ENCODE data around the gene TMEM88. TPM values are rescaled to one million over a fixed set of nuclear protein-coding genes. Genes with fewer than 3 reads are reported as not detected.

The TMEM88 gene
- total RNA-seq, 4 donors from 2014 or later = 6.5 to 41.6 (median 29.6) TPM

DNA sequence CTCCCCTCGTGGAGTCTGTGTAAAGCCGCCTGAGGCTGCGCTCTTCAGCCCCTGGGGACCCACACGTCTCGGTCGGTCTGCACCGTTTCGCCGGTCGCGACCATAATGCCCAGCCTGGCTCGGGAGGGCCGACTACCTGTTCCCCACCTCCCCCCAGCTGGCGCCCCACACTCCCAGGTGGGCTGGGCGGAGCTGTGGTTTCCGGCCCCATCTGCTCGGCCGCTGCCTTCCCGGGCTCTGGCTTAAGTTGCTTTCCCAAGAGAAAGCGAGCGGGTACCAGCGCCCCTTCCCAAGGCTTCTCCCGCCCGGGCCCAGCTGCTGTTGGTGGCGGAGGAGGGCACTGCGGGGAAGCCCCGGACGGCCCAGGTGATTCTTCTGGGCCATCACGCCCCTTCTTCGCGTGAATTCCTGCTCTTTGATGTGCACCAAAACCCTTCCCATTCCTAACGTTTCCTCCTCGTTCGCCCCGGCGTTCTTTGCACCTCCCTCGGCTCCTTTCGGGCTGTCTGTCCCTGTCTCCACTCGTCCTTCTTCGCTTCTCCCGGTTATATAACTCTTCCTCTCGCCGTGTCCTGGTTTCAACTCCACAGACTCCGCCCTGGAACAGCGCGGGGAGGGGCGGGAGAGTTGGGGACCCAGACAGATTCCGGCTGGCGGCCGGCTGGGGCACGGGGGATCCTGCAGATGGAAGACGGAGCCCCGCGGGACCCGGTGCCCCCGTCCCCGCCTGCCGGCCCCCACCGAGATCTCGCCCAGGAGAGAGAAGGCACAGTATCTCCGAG, 18.9 kb upstream of the TMEM88 start:
- Histone ChIP-seq H3K4me3 (peak overlapping the region; percentile 81 to 86), H3K36me3 (peaks cover 0 to 14% of the 10 kb centered on the region in 2 donors), H3K4me1 (peaks cover 6 to 63% (median 44%) of the 10 kb centered on the region in 3 donors), H3K27me3 (no peaks in the 10 kb centered on the region), H3K9me3 (no peaks in the 10 kb centered on the region), H3K27ac (peak overlapping the region; percentile 94 to 99 (median 96))
- ATAC-seq = no peak
- WGBS, 2 donors (ENCODE audit: low coverage in 1 of 2) = 0% methylated on average over 18 of the region's 61 CpGs; no CpG with 5 or more reads in 1 of the 2 donors
- TF ChIP-seq, protein P1, sequence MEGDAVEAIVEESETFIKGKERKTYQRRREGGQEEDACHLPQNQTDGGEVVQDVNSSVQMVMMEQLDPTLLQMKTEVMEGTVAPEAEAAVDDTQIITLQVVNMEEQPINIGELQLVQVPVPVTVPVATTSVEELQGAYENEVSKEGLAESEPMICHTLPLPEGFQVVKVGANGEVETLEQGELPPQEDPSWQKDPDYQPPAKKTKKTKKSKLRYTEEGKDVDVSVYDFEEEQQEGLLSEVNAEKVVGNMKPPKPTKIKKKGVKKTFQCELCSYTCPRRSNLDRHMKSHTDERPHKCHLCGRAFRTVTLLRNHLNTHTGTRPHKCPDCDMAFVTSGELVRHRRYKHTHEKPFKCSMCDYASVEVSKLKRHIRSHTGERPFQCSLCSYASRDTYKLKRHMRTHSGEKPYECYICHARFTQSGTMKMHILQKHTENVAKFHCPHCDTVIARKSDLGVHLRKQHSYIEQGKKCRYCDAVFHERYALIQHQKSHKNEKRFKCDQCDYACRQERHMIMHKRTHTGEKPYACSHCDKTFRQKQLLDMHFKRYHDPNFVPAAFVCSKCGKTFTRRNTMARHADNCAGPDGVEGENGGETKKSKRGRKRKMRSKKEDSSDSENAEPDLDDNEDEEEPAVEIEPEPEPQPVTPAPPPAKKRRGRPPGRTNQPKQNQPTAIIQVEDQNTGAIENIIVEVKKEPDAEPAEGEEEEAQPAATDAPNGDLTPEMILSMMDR (IDR thresholded peaks at IDR 0.05) = peak in 1 of 4 experiments; percentile 4
- TF ChIP-seq POLR2AphosphoS5 (IDR thresholded peaks at IDR 0.05) (peak; percentile 61), EP300 (IDR thresholded peaks at IDR 0.05) (no peak), POLR2A (IDR thresholded peaks at IDR 0.05) (peak; percentile 64 to 76)

DNA sequence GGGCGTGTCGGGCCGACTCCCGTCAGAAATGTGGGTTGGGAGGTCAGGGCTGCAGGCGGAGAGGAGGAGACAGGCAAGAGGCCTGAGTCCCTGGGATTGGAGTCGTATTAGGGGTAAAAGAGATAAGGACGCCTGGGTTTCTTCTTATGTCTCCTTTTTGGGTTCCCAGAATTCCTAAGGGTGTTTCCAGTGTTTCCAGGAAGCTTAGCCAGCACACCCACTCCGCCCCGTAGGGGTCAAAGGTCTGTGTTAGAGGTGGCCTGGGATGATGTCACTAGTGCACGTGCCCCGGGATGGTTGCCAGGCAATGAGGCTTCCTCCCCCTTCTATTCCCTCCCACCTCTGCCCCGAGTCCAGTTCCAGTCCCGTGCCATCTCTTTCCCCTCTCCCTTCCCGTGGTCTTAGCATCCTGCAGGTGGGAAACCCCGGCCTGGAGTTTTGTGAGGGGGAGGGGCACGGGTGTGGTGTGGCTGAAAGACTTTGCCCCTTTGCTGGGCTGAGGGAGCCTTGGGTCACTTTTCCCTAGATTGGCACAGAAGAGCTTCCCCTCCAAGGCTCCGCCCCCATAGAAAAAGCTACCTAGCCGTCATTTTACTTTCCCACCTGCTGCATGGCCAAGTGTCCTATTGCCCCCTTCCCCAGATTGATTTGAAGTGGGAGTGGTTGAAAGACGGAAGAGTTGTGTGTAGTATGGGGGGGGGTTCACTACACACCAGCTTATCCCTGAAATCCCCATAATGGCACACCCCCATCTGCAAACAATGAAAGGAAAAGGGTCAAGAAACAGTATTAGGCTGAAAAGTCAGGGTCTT, 18.1 kb upstream of the TMEM88 start:
- peak overlapping the region; percentile 94 to 99 (median 96) for H3K27ac ChIP-seq
- peak overlapping the region; percentile 81 to 86 for H3K4me3 ChIP-seq
- no peak for TF ChIP-seq POLR2A (IDR thresholded peaks at IDR 0.05)
- TF ChIP-seq POLR2AphosphoS5 (IDR thresholded peaks at IDR 0.05) = peak; percentile 85
- 0 to 6% methylated on average over 6 to 7 of the region's 19 CpGs for WGBS, 2 donors (ENCODE audit: low coverage in 1 of 2)
- H3K9me3 ChIP-seq = no peaks in the 10 kb centered on the region
- ATAC-seq = peak; percentile 11
- H3K36me3 ChIP-seq = peaks cover 0 to 14% of the 10 kb centered on the region in 2 donors
- peaks cover 6 to 70% (median 49%) of the 10 kb centered on the region in 3 donors for H3K4me1 ChIP-seq
- H3K27me3 ChIP-seq = no peaks in the 10 kb centered on the region

DNA sequence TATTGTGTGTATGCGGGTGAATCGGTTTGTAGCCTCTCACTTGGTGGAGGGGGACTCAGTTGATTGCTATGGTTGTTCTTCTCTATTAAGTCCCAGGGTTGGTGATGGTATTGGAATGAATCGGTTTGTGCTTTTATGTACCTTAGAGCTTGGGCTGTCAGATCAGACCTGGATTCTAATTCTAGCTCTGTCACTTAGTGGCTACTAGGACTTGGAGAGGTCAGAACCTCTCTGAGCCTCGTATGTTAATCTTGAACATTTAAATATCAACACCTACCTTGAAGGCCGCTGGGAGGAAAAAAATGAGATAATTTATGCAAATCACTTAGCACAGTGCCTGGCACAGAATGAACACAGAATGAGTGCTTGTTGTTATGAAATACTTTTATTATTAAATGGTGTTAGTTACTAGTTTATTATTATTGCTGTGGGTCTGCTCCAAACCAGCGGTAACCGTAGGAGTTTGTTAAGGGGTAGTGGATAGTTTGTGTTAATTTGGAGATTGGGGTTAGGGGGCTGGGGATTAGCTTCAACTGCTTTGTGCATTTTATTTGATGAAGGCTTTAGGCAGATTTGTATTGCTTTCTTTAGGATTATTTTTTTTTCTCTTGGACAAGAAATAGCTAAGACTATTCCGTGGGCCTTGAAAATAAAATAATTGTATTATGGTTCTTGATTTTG, 17.3 kb upstream of the TMEM88 start:
- Histone ChIP-seq H3K4me3 (peak overlapping the region in 1 of 2 donors; percentile 86), H3K36me3 (peaks cover 0 to 14% of the 10 kb centered on the region in 2 donors), H3K27ac (peak overlapping the region in 3 of 4 donors; percentile 94 to 99 (median 98)), H3K4me1 (peaks cover 6 to 74% (median 49%) of the 10 kb centered on the region in 3 donors), H3K27me3 (no peaks in the 10 kb centered on the region), H3K9me3 (no peaks in the 10 kb centered on the region)
- WGBS, 2 donors (ENCODE audit: low coverage in 1 of 2) = 7 to 10% methylated on average over 6 to 8 of the region's 8 CpGs
- no peak for ATAC-seq
- TF ChIP-seq POLR2AphosphoS5 (IDR thresholded peaks at IDR 0.05) (no peak), EP300 (IDR thresholded peaks at IDR 0.05) (no peak), POLR2A (IDR thresholded peaks at IDR 0.05) (no peak)
- TF ChIP-seq, protein P1 (IDR thresholded peaks at IDR 0.05) = no peak

DNA sequence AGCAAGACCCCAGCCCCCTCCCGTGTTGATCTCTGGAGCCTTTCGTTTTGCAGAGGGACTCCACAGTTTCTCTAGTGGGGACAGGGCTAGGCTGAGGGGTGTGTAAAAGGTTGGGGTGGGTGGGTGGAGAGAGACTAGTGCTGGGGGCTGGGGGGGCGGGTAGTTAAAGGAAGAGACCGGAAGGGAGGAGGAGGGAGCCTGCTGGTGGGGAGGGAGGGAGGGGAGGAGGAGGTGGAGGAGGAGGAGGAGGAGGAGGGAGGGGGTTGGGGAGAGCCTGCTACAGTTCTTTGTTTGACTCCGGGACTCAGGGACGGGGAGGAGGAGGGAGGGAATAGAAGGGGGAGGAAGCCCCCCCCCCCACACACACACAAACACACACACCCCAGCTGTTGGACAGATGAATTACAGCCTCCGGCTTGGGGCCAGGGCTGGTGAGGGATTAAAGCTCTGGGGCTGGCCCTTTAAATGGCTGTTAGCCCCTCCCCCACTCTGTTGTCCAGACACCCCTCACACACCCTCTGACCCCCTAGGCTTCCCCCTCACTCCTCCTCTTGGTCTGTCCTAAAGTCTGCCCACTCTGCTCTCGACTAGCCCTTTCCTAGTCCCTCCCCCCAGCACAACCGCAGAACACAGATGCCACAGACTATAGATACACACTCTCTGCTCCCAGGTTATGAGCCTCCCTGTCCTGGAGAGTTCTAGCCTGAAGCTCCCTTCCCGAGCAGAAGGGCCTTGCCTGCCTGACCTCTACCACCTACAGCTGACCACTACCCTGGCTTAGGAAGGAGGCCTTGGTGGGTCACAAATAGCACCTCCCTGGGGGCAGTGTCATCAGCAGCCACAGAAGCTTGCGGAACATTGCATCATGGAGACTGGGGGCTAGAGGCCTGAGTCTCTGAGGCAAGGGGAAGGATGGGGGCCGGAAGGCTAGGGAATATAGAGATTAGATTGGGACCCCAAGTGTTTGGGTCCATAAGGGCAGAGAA, 16.5 kb upstream of the TMEM88 start:
- WGBS, 2 donors (ENCODE audit: low coverage in 1 of 2) = 14 to 17% methylated on average over 3 of the region's 12 CpGs
- H3K27me3 ChIP-seq = no peaks in the 10 kb centered on the region
- TF ChIP-seq POLR2A (IDR thresholded peaks at IDR 0.05) = no peak
- TF ChIP-seq POLR2AphosphoS5 (IDR thresholded peaks at IDR 0.05) = no peak
- TF ChIP-seq, protein P1 (IDR thresholded peaks at IDR 0.05) = no peak
- TF ChIP-seq EP300 (IDR thresholded peaks at IDR 0.05) = no peak
- H3K27ac ChIP-seq = peak overlapping the region in 3 of 4 donors; percentile 90 to 99 (median 98)
- peak overlapping the region in 1 of 2 donors; percentile 86 for H3K4me3 ChIP-seq
- peaks cover 0 to 14% of the 10 kb centered on the region in 2 donors for H3K36me3 ChIP-seq
- no peak for ATAC-seq
- no peaks in the 10 kb centered on the region for H3K9me3 ChIP-seq
- H3K4me1 ChIP-seq = peaks cover 6 to 77% (median 45%) of the 10 kb centered on the region in 3 donors

Data from gastroesophageal sphincter (tissue), 4 donors.